Fibroblast of lung (primary cell): ENCODE measurements around the gene NKPD1.

ENCODE experiments used
- EZH2 ChIP-seq: IDR thresholded peaks from 2 replicates; pipeline ENCODE4 v1.5.1; 2012; ENCODE audit warnings: low read length, control low read depth, mild to moderate bottlenecking; ENCODE audit errors: missing control alignments
- TF ChIP-seq, protein P1 (sequence below), 2 donors: IDR thresholded peaks in 1 of 2; conservative IDR thresholded peaks in 1 of 2; 1 replicate in 1 of 2; 2 replicates in 1 of 2; pipeline ENCODE4 v1.5.1; 2011 to 2012; ENCODE audit warnings: low read length in 2 of 2, control low read depth in 1 of 2, inconsistent platforms in 1 of 2, low read depth in 1 of 2, mild to moderate bottlenecking in 1 of 2

DNA sequence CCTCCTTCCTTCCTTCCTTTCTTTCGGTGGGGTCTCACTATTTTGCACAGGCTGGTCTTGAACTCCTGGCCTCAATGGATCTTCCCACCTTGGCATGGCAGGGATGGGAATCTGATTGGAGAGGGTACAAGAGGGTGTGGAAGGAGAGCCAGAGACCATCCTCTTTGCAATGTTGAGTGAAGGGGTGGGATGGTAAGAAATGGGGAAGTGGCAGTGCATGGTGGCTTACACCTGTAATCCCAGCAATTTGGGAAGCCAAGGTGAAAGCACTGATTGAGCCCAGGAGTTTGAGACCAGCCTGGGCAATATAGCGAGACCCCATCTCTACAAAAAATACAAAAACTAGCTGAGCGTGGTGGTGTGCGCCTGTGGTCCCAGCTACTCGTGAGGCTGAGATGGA lies 23.3 kb upstream of the NKPD1 start:
- TF ChIP-seq, protein P1, sequence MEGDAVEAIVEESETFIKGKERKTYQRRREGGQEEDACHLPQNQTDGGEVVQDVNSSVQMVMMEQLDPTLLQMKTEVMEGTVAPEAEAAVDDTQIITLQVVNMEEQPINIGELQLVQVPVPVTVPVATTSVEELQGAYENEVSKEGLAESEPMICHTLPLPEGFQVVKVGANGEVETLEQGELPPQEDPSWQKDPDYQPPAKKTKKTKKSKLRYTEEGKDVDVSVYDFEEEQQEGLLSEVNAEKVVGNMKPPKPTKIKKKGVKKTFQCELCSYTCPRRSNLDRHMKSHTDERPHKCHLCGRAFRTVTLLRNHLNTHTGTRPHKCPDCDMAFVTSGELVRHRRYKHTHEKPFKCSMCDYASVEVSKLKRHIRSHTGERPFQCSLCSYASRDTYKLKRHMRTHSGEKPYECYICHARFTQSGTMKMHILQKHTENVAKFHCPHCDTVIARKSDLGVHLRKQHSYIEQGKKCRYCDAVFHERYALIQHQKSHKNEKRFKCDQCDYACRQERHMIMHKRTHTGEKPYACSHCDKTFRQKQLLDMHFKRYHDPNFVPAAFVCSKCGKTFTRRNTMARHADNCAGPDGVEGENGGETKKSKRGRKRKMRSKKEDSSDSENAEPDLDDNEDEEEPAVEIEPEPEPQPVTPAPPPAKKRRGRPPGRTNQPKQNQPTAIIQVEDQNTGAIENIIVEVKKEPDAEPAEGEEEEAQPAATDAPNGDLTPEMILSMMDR (conservative IDR thresholded peaks at IDR 0.05 in 1 of 2, IDR thresholded peaks at IDR 0.05 in 1 of 2; ENCODE audit: low read depth in 1 of 2, low read length in 2 of 2) = no peak
- no peak for TF ChIP-seq EZH2
